Calu3 (cell line): ENCODE measurements around the gene ETHE1. TPM values are rescaled to one million over a fixed set of nuclear protein-coding genes. Genes with fewer than 3 reads are reported as not detected.
A peak's percentile ranks its signal among the peaks of the same experiment; 100 is the strongest.

Experiments used
- Bru-seq: library from RNA; stranded (reverse); fragments of 400-500 nt; gene quantifications from one replicate; lab custom pipeline; 2021; lab: Mats Ljungman, UMichigan
- BruChase-seq, 2 experiments: library from RNA; stranded (reverse); fragments of 400-500 nt; gene quantifications; one replicate each; lab custom pipeline; 2021; lab: Mats Ljungman, UMichigan
- BruUV-seq: library from RNA; stranded (reverse); fragments of 400-500 nt; replicated peaks from 2 replicates; lab custom pipeline; 2021; lab: Mats Ljungman, UMichigan
- CTCF ChIA-PET: fragments of 300-600 bp; sonication (Branson Sonifier 250); formaldehyde crosslinking; loops from one replicate; lab custom pipeline; 2022; ENCODE audit warnings: antibody characterized with exemption; lab: Charles Lee
- DNase-seq: peaks from one replicate; pipeline ENCODE4 v3.0.0; 2022
- H3K27ac Mint-ChIP-seq: one replicate; pipeline ENCODE4 v1.8.0; 2022; ENCODE audit warnings: mixed read lengths; ENCODE audit not compliant: unreplicated experiment
- H3K27me3 Mint-ChIP-seq: one replicate; pipeline ENCODE4 v1.8.0; 2022; ENCODE audit warnings: mixed read lengths; ENCODE audit not compliant: unreplicated experiment
- H3K36me3 Mint-ChIP-seq: one replicate; pipeline ENCODE4 v1.8.0; 2022; ENCODE audit warnings: mild to moderate bottlenecking, moderate library complexity, mixed read lengths; ENCODE audit not compliant: insufficient read depth, unreplicated experiment
- H3K4me1 Mint-ChIP-seq: one replicate; pipeline ENCODE4 v1.8.0; 2022; ENCODE audit warnings: mild to moderate bottlenecking, low read depth, mixed read lengths; ENCODE audit not compliant: unreplicated experiment
- H3K4me3 Mint-ChIP-seq: one replicate; pipeline ENCODE4 v1.8.0; 2022; ENCODE audit warnings: mild to moderate bottlenecking, low read depth, moderate library complexity, mixed read lengths; ENCODE audit not compliant: unreplicated experiment
- H3K9me3 Mint-ChIP-seq: one replicate; pipeline ENCODE4 v1.8.0; 2022; ENCODE audit warnings: low read depth, mixed read lengths; ENCODE audit not compliant: unreplicated experiment
- intact Hi-C: fragments of 100-400 bp; cut with micrococcal nuclease; formaldehyde crosslinking; loops from one replicate; pipeline ENCODE4 v1.10.0; 2022; ENCODE audit not compliant: unreplicated experiment
- long read RNA-seq: library from polyadenylated mRNA; stranded (forward); transcript quantifications from one replicate; pipeline ENCODE4 v2.0.0, GENCODE V29; 2022
- total RNA-seq: library from RNA; stranded (reverse); gene quantifications from 2 replicates; pipeline ENCODE4 v1.2.3, GENCODE V29; 2022
- TF ChIP-seq, protein P1 (sequence below): fragments of 200-600 bp; IDR thresholded peaks from one replicate; pipeline ENCODE4 v1.8.0; 2022; ENCODE audit warnings: antibody characterized with exemption; ENCODE audit not compliant: unreplicated experiment

ETHE1 gene, protein sequence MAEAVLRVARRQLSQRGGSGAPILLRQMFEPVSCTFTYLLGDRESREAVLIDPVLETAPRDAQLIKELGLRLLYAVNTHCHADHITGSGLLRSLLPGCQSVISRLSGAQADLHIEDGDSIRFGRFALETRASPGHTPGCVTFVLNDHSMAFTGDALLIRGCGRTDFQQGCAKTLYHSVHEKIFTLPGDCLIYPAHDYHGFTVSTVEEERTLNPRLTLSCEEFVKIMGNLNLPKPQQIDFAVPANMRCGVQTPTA
- total RNA-seq: 44.8 and 48.4 TPM in 2 replicates
- percentile 69 among the genes with signal in this experiment for Bru-seq, nascent RNA
- BruChase-seq, experiment 1, labeled RNA remaining after a 6-hour chase: percentile 66 among the genes with signal in this experiment
- BruChase-seq, experiment 2, labeled RNA remaining after a 2-hour chase: percentile 71 among the genes with signal in this experiment
- long read RNA-seq, transcript ETHE1-202 (6 exons, 702 nt): minor isoform, 5 of 60 reads
- long read RNA-seq, transcript ETHE1-201 (7 exons, 963 nt): major isoform, 38 of 60 reads
- long read RNA-seq, partial matches to known transcripts: 3 of 60 reads
- long read RNA-seq, other reads (novel, unspliced or antisense): 14 of 60 reads

DNA sequence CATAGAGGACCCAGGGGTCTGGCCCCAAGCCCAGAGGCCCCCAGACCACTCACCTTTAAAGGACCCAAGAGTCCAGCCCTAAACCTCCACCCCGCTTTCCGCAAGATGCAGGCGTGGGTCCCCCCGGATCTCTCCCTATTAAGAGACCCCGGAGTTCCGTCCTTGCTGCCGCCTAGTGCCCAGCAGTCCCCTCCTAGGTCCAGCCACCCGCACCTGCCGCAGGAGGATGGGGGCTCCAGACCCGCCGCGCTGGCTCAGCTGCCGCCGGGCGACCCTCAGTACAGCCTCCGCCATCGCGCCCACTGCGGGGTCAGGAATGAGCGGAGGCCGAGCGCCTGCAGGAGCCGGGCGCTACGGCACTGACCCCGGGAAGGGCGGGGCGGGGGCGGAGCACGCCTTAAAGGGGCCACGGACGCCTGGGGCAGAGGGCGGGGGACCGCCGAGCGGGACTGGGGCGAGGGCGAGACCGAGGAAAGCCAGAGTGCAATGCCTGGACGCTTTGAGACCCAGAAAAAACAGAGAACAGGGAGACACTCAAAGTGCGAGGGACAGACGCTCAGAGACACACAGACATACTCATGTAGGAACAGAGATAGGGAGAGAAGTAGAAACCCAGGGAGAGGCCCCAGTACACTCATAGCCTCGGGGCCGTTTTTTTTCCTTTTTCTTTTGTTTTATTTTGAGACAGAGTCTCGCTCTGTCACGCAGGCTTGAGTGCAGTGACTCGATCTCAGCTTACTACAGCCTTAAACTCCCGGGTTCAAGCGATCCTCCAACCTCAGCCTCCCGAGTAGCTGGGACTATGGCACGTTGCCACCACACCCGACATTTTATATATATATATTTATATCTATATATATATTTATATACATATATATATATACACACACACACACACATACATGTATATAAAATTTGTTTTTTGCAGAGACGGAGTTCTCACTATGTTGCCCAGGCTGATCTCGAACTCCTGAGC, at the start of gene ETHE1:
Gene ETHE1, minus strand, starts transcription at position 318 of the 976 bp plus-strand sequence. Its CDS starts 24 bp downstream, at position 294.
- Mint-ChIP-seq H3K9me3 (no peaks in the 10 kb centered on the region), H3K4me3 (peak within 1 kb of the TSS; percentile 96), H3K36me3 (peaks cover 32% of the 10 kb centered on the region), H3K27me3 (no peaks in the 10 kb centered on the region), H3K27ac (peak within 1 kb of the TSS; percentile 79), H3K4me1 (peaks cover 19% of the 10 kb centered on the region)
- DNase-seq: peak; percentile 86
- intact Hi-C loops: no loop called here
- BruUV-seq: no TSS peak
- TF ChIP-seq, protein P1, sequence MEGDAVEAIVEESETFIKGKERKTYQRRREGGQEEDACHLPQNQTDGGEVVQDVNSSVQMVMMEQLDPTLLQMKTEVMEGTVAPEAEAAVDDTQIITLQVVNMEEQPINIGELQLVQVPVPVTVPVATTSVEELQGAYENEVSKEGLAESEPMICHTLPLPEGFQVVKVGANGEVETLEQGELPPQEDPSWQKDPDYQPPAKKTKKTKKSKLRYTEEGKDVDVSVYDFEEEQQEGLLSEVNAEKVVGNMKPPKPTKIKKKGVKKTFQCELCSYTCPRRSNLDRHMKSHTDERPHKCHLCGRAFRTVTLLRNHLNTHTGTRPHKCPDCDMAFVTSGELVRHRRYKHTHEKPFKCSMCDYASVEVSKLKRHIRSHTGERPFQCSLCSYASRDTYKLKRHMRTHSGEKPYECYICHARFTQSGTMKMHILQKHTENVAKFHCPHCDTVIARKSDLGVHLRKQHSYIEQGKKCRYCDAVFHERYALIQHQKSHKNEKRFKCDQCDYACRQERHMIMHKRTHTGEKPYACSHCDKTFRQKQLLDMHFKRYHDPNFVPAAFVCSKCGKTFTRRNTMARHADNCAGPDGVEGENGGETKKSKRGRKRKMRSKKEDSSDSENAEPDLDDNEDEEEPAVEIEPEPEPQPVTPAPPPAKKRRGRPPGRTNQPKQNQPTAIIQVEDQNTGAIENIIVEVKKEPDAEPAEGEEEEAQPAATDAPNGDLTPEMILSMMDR: no peak
- CTCF ChIA-PET: interaction anchor here (1.3 kb wide), 1 partner anchor 80 kb away, joined by 5 read pairs; no protein-coding TSS in a partner anchor

GRCh38 chr19:43575955-43576878, 49.2 kb upstream of the ETHE1 start:
- TF ChIP-seq, protein P1: no peak
- H3K27ac Mint-ChIP-seq: peak overlapping the region; percentile 95
- CTCF ChIA-PET: no interaction called here
- DNase-seq: no peak
- H3K4me3 Mint-ChIP-seq: peak overlapping the region; percentile 98
- peaks cover 14% of the 10 kb centered on the region for H3K27me3 Mint-ChIP-seq
- peaks cover 13% of the 10 kb centered on the region for H3K36me3 Mint-ChIP-seq
- H3K4me1 Mint-ChIP-seq: no peaks in the 10 kb centered on the region
- no peaks in the 10 kb centered on the region for H3K9me3 Mint-ChIP-seq
- no TSS peak for BruUV-seq
- intact Hi-C loops: no loop called here

GRCh38 chr19:43575156-43575950, 48.4 kb upstream of the ETHE1 start, which contains the start of the genes PINLYP and XRCC1:
Gene PINLYP, plus strand, starts transcription at chr19:43575801. Its CDS starts 1,391 bp downstream, at chr19:43577192.
Gene XRCC1, minus strand, starts transcription at chr19:43575527. Its CDS starts 69 bp downstream, at chr19:43575458.
- Mint-ChIP-seq H3K4me1 (no peaks in the 10 kb centered on the region), H3K4me3 (peak within 1 kb of the TSS; percentile 98), H3K27ac (peak within 1 kb of the TSS; percentile 95), H3K9me3 (no peaks in the 10 kb centered on the region), H3K36me3 (peaks cover 17% of the 10 kb centered on the region), H3K27me3 (peaks cover 14% of the 10 kb centered on the region)
- no TSS peak for BruUV-seq
- TF ChIP-seq, protein P1: no peak
- intact Hi-C loops: no loop called here
- DNase-seq: peak; percentile 98
- CTCF ChIA-PET: interaction anchor here (0.7 kb wide), 1 partner anchor 21 kb away, joined by 3 read pairs; the partner anchor contains the start of genes IRGQ and ZNF576
